Measurements from ENCODE around the gene PTGER1. TPM values are rescaled to one million over a fixed set of nuclear protein-coding genes. Genes with fewer than 3 reads are reported as not detected.

PTGER1 gene
- total and polyA plus RNA-seq, 2 of the 13 experiments (the other 11 are each of a cell fraction or from before 2014, with no cell fraction given) = 0.13 TPM; not detected in 1

DNA sequence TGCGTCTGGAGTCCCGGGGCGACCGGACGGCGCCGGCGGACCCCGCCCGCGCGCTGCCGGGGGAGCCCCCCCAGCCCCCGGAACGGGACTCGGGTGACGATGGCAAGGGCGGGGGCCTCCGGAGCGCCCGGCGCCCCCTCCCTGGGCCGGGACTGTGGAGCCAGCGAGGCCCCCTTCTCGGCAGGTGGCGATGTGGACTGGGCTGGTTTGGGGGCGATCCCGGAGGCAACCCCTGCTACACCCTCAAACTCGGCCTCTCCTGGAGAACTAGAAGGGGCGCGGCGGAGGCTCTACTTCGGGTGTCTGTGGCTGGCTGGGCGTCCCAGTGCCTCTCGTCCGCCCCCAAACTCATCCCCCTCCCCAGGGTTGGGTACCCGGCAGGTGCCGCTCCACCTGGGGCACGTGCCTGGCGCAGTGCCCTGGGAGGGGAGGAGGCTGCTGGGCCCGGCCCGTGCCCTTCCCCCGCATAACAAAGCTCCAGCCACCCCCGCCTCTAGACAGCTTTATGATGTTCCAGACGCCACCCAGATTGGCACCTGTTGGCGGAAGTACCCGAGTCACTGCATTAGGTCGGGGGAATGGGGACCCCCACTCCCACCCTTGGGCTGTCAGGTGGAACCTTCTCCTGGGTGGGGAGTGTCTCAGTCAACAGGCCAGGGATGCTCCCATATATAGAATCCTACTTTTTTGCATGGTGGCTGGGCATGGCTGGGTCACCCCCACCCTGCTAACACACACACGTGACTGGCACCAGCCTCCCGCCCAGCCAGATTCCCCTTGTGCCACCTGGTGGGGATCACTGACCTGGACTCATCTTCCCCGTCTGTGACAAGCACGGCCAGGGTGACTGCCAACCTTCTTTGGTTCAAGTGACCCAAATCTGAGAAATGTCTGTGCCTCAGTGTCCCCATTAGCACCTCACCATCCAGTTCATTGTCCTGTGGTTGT is 41.3 kb downstream of the PTGER1 start (continued):
- TF ChIP-seq, protein P1, sequence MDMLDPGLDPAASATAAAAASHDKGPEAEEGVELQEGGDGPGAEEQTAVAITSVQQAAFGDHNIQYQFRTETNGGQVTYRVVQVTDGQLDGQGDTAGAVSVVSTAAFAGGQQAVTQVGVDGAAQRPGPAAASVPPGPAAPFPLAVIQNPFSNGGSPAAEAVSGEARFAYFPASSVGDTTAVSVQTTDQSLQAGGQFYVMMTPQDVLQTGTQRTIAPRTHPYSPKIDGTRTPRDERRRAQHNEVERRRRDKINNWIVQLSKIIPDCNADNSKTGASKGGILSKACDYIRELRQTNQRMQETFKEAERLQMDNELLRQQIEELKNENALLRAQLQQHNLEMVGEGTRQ (IDR thresholded peaks at IDR 0.05; ENCODE audit: low read depth, low read length) = no peak
- TF ChIP-seq, protein P1 (CRISPR knock-in tag; IDR thresholded peaks at IDR 0.05; ENCODE audit: borderline replicate concordance) = peak; percentile 38; the same call in 1 of the 2 replicates
- peak; percentile 54 for TF ChIP-seq SPEN (CRISPR knock-in tag; IDR thresholded peaks at IDR 0.05; ENCODE audit: low read depth)
- TF ChIP-seq HNRNPL (IDR thresholded peaks at IDR 0.05; ENCODE audit: low read depth, low read length) = peak; percentile 75
- TF ChIP-seq, protein P2, sequence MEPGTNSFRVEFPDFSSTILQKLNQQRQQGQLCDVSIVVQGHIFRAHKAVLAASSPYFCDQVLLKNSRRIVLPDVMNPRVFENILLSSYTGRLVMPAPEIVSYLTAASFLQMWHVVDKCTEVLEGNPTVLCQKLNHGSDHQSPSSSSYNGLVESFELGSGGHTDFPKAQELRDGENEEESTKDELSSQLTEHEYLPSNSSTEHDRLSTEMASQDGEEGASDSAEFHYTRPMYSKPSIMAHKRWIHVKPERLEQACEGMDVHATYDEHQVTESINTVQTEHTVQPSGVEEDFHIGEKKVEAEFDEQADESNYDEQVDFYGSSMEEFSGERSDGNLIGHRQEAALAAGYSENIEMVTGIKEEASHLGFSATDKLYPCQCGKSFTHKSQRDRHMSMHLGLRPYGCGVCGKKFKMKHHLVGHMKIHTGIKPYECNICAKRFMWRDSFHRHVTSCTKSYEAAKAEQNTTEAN (CRISPR knock-in tag; conservative IDR thresholded peaks at IDR 0.05) = no peak
- TF ChIP-seq, protein P3, sequence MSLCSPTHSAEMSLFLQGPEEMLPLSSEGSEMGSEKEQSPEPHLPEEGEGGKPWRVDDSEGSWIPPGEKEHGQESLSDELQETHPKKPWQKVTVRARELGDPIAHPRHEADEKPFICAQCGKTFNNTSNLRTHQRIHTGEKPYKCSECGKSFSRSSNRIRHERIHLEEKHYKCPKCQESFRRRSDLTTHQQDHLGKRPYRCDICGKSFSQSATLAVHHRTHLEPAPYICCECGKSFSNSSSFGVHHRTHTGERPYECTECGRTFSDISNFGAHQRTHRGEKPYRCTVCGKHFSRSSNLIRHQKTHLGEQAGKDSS (CRISPR knock-in tag; IDR thresholded peaks at IDR 0.05; ENCODE audit: borderline replicate concordance, low read depth) = no peak
- TF ChIP-seq, protein P4, sequence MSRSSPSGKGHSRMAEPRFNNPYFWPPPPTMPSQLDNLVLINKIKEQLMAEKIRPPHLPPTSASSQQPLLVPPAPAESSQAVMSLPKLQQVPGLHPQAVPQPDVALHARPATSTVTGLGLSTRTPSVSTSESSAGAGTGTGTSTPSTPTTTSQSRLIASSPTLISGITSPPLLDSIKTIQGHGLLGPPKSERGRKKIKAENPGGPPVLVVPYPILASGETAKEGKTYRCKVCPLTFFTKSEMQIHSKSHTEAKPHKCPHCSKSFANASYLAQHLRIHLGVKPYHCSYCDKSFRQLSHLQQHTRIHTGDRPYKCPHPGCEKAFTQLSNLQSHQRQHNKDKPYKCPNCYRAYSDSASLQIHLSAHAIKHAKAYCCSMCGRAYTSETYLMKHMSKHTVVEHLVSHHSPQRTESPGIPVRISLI (CRISPR knock-in tag; IDR thresholded peaks at IDR 0.05; ENCODE audit: borderline replicate concordance) = no peak
- no peak for TF ChIP-seq SRSF4 (IDR thresholded peaks at IDR 0.05; ENCODE audit: low read depth, low read length, poor library complexity, severe bottlenecking)
- TF ChIP-seq, protein P5, sequence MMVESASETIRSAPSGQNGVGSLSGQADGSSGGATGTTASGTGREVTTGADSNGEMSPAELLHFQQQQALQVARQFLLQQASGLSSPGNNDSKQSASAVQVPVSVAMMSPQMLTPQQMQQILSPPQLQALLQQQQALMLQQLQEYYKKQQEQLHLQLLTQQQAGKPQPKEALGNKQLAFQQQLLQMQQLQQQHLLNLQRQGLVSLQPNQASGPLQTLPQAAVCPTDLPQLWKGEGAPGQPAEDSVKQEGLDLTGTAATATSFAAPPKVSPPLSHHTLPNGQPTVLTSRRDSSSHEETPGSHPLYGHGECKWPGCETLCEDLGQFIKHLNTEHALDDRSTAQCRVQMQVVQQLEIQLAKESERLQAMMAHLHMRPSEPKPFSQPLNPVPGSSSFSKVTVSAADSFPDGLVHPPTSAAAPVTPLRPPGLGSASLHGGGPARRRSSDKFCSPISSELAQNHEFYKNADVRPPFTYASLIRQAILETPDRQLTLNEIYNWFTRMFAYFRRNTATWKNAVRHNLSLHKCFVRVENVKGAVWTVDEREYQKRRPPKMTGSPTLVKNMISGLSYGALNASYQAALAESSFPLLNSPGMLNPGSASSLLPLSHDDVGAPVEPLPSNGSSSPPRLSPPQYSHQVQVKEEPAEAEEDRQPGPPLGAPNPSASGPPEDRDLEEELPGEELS (CRISPR knock-in tag; IDR thresholded peaks at IDR 0.05) = no peak
- 0 out of 2 replicates have a peak, but pooled peaks have one; percentile 30 for TF ChIP-seq ATF7-NPFF (CRISPR knock-in tag; IDR thresholded peaks at IDR 0.05; ENCODE audit: low read depth)
- peak; percentile 88 for TF ChIP-seq ZEB1 (IDR thresholded peaks at IDR 0.05; ENCODE audit: insufficient replicate concordance, low read depth)
- TF ChIP-seq, protein P6, sequence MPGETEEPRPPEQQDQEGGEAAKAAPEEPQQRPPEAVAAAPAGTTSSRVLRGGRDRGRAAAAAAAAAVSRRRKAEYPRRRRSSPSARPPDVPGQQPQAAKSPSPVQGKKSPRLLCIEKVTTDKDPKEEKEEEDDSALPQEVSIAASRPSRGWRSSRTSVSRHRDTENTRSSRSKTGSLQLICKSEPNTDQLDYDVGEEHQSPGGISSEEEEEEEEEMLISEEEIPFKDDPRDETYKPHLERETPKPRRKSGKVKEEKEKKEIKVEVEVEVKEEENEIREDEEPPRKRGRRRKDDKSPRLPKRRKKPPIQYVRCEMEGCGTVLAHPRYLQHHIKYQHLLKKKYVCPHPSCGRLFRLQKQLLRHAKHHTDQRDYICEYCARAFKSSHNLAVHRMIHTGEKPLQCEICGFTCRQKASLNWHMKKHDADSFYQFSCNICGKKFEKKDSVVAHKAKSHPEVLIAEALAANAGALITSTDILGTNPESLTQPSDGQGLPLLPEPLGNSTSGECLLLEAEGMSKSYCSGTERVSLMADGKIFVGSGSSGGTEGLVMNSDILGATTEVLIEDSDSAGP (CRISPR knock-in tag; IDR thresholded peaks at IDR 0.05; ENCODE audit: borderline replicate concordance) = 0 out of 2 replicates have a peak, but pooled peaks have one; percentile 31
- peak; percentile 22; the same call in 1 of the 2 replicates for TF ChIP-seq RAD21 (CRISPR knock-in tag; IDR thresholded peaks at IDR 0.05)
- 0 out of 2 replicates have a peak, but pooled peaks have one; percentile 4 for TF ChIP-seq ZNF777 (CRISPR knock-in tag; IDR thresholded peaks at IDR 0.05)
- no peak for TF ChIP-seq ZNF331 (CRISPR knock-in tag; IDR thresholded peaks at IDR 0.05)
- peak; percentile 80 for TF ChIP-seq SRSF1 (optimal IDR thresholded peaks at IDR 0.05; ENCODE audit: low read depth, low read length)
- no peak for TF ChIP-seq ZKSCAN5 (CRISPR knock-in tag; IDR thresholded peaks at IDR 0.05)
